Hippocampal formation (tissue), 2 donors: ENCODE results near the gene XRN1.
A peak's percentile ranks its signal among the peaks of the same experiment; 100 is the strongest.
"Not testable (repeated sequence)": the region's sequence is repeated elsewhere in the genome, so short reads cannot be mapped to it uniquely, and the experiment has no call there.

ENCODE experiments used
- DNase-seq, 2 donors: peaks; one replicate each; lab custom pipeline; 2025; lab: John Stamatoyannopoulos, UW

XRN1 gene

DNA sequence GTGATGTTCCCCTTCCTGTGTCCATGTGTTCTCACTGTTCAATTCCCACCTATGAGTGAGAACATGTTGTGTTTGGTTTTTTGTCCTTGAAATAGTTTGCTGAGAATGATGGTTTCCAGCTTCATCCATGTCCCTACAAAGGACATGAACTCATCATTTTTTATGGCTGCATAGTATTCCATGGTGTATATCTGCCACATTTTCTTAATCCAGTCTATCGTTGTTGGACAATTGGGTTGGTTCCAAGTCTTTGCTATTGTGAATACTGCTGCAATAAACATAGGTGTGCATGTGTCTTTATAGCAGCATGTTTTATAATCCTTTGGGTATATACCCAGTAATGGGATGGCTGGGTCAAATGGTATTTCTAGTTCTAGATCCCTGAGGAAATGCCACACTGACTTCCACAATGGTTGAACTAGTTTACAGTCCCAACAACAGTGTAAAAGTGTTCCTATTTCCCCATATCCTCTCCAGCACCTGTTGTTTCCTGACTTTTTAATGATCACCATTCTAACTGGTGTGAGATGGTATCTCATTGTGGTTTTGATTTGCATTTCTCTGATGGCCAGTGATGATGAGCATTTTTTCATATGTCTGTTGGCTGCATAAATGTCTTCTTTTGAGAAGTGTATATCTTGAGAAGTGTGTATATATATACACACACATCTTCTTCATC lies 123.4 kb downstream of the XRN1 start:
- DNase-seq, result not testable (repeated sequence)

DNA sequence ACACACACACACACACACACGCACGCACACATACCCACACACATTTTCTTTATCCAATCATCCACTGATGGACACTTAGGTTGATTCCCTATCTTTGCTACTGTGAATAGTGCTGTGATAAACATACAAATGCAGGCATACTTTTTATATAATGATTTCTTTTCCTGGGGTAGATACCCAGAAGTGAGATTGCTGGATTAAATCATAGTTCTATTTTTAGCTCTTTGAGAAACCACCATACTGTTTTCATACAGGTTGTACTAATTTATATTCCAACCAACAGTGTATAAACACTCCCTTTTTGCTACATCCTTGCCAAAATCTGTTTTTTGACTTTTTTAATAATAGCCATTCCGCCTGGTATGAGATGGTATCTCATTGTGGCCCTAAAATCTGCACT lies 127.9 kb downstream of the XRN1 start:
- no peak for DNase-seq

DNA sequence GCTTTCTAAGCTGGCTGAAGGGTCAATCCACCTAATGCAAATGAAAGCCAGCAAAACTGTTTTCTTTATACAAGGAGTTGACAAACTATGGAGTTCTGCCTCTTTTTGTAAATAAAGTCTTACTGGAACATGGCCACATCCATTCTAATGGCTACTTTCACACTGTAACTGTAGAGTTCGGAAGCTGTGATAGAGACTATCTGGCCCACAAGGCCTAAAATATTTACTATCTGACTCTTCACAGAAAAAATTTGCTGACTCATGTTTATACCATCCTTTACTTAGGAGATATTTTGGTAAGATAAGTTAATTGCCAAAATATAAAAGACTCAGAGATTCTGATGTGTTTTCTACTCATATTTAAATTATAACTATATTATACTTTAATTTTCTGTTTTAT lies 128.7 kb downstream of the XRN1 start:
- DNase-seq, result no peak

DNA sequence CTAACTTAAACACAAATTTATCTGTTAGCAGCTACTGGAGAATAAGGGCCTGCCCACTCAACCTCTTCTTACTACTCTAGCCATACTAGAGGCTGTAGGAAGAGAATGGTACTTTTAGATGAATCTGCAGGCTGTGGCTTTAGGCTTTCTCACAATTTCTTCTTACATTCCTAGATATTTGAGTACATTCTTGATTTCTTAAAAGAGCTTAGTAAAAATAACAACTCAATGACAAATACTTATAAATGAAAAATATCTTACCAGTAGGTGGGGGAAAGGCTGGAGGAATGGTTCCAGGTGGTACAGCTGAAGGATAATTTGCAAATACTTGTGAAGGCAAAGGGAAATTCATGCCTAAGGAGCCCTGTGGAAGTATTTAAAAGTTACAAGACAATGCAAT lies 129.5 kb downstream of the XRN1 start:
- no peak for DNase-seq

- not testable (repeated sequence) for DNase-seq
These were observed 131.9 kb downstream of the XRN1 start for GRCh38 chr3:142315978-142316388.

- DNase-seq, result no peak
These were observed 132.8 kb downstream of the XRN1 start for GRCh38 chr3:142315083-142315482.

DNA sequence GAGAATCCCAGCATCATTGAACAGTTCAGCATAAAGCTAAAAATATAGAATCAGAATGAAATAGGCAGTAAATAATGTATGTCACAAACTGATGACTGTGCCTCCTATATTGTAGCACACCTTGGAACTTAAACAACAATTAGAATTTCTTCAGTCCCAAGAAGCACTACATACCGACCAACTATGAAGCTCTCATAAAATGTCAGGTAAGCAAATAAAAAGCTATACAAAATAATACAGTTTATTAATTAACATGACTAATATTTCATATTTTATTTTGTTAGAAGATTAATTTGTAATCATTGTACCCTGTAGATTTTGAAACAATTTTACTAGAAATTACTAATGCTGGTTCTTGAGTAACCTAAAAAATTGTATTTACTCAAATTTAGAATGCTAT lies 137.4 kb downstream of the XRN1 start:
- no peak for DNase-seq

DNA sequence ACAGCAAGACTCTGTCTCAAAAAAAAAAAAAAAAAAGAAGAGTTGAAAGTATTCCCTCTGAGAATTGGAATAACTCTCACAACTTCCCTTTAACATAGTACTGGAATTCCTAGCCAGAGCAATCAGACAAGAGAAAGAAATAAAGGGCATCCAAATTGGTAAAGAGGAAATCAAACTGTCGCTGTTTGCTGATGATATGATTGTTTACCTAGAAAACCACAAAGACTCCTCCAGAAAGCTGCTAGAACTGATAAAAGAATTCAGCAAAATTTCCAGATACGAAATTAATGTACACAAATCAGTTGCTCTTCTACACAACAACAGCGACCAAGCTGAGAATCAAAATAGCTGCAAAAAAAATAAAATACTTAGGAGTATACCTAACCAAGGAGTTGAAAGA lies 145.0 kb downstream of the XRN1 start:
- DNase-seq, result not testable (repeated sequence)

- no peak for DNase-seq
These were observed 149.2 kb downstream of the XRN1 start for GRCh38 chr3:142298626-142299025.

GRCh38 chr3:142296507-142296906 lies 151.3 kb downstream of the XRN1 start:
- DNase-seq, result no peak

- no peak for DNase-seq
These were observed 159.8 kb downstream of the XRN1 start for GRCh38 chr3:142287866-142288638.

DNA sequence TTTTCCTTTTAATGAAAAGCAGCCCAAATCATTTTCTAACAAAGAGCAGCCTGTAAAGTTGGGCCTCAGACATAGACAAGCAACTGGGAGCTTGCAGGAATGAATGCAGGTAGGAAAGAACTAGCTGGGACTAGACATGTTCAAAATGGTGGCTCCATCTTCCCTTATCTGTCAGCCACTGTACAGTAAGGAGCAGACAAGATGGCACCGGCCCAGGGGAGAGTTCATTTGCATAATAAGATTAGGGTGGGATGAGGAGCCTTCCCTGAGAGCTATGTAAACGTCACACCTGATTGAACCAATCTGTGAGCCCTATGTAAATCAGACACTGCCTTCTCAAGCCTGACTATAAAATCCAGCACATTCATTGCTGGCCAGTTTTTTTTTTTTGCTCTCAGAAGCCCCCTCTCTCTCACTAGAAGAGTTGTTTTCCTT lies 162.7 kb downstream of the XRN1 start:
- DNase-seq, result no peak

DNA sequence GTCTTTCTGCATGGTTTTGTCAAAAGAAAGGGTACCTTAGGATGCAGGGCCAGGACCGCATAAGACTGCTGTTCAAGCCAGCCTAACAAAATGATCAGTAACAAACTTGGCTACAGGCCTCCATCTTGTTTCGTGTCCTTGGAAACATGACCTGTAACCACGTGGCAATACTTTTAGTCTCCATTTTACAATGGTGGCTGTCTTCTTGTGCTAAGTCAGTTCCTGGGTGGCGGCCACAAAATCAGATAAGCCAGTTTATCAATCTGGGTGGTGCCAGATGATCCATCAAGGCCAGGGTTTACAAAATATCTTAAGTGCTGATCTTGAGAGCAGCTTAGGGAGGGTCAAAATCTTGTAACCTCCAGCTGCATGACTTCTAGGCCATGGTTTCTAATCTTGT lies 165.3 kb downstream of the XRN1 start:
- no peak for DNase-seq

- no peak for DNase-seq
These were observed 166.4 kb downstream of the XRN1 start for GRCh38 chr3:142281474-142281873.

- peak; percentile 13 to 73 for DNase-seq
These were observed 167.8 kb downstream of the XRN1 start for GRCh38 chr3:142279965-142280590.

- DNase-seq, result no peak
These were observed 169.4 kb downstream of the XRN1 start for GRCh38 chr3:142278451-142278850.

DNA sequence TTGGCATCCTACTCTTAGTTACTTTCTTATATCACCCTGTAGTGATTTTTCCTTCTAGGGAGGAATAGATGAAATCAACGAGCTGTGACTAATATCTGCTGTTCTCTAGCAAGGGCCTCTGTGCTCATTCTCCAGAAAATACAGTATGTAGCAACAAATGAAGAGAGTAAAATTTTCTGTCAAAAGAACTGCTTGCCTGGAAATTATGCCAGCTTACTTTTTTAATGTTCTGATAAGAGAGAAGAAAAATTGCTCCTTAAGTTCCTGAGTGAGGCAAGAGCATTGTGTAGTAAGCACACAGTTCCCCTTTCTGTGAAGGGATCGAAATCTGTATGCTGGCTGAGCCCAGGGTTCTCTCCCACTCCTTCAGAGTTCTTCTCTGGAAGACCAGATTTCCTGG lies 171.1 kb downstream of the XRN1 start:
- no peak for DNase-seq

DNA sequence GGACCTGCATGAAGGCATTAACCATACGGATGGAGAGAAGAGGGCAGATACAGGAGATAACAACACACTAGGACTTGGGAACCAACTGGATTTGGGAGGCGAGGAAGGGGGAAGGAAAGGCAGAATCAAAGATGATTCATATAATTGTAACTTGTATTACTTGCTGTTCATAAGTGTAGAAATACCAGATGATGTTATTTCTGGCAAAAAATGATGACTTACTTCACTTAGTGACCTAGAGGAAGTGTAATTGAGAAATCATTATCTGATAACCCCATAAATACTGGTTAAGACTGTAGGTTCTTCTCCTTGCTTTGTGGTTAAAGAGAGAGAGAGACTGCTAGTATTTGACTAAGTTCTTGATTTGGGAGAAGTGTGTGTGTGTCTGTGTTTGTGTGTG lies 172.0 kb downstream of the XRN1 start:
- DNase-seq, result no peak

- no peak for DNase-seq
These were observed 172.9 kb downstream of the XRN1 start for GRCh38 chr3:142274908-142275307.

GRCh38 chr3:142273501-142273900 lies 174.3 kb downstream of the XRN1 start:
- DNase-seq, result peak; percentile 18 to 72

- DNase-seq, result peak in 1 of 2 donors; percentile 80
These were observed 175.5 kb downstream of the XRN1 start for GRCh38 chr3:142272200-142272891.

DNA sequence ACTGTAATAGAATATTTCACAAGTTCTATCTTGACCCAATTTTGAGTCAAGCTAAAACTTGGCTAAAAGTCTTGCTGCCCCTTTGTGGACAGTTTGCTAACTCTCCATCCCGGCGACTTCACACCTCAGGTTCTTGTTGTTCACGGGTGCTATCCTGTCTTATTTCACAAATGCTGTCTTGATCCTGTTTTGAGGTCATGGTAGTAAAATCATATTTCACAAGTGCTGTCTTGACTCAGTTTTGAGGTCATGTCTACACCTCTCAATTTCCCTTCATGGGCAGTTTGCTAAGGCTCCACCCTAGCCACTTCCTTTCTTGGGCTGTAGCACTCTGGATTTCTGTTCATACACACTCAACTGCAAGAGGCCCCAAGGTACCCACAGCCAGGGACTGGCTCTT lies 177.4 kb downstream of the XRN1 start:
- DNase-seq, result no peak
